Measurements from ENCODE around the gene INTS6L.

The INTS6L gene

GRCh38 chrX:135520553-135521404 lies at the start of gene INTS6L:
Gene INTS6L, plus strand, starts transcription at chrX:135520660. Its CDS starts 333 bp downstream, at chrX:135520993.
- ATAC-seq, result peak; percentile 82

GRCh38 chrX:135476378-135476777 lies 44.1 kb upstream of the INTS6L start:
- ATAC-seq (no peak), DNase-seq (no peak)

More at GRCh38 chrX:135520553-135521404, at the start of gene INTS6L:
- peak; percentile 77 for DNase-seq

GRCh38 chrX:135477576-135477975 lies 42.9 kb upstream of the INTS6L start:
- DNase-seq, result peak; percentile 12
- no peak for ATAC-seq

GRCh38 chrX:135480076-135480475 lies 40.4 kb upstream of the INTS6L start:
- DNase-seq (no peak), ATAC-seq (no peak)

- ATAC-seq, result no peak
Measured at GRCh38 chrX:135481696-135482179, 38.7 kb upstream of the INTS6L start.

GRCh38 chrX:135484641-135485289 lies 35.7 kb upstream of the INTS6L start:
- DNase-seq (no peak), ATAC-seq (no peak)

More at GRCh38 chrX:135481696-135482179, 38.7 kb upstream of the INTS6L start:
- DNase-seq, result no peak

- ATAC-seq (no peak), DNase-seq (no peak)
Measured at GRCh38 chrX:135489542-135489941, 30.9 kb upstream of the INTS6L start.

GRCh38 chrX:135490979-135491514 lies 29.4 kb upstream of the INTS6L start:
- DNase-seq (no peak), ATAC-seq (no peak)

- ATAC-seq (no peak), DNase-seq (no peak)
Measured at GRCh38 chrX:135494453-135494852, 26.0 kb upstream of the INTS6L start.

- DNase-seq, result no peak
Measured at GRCh38 chrX:135497736-135498135, 22.7 kb upstream of the INTS6L start.

GRCh38 chrX:135498236-135498635 lies 22.2 kb upstream of the INTS6L start:
- no peak for ATAC-seq
- DNase-seq, result no peak

More at GRCh38 chrX:135497736-135498135, 22.7 kb upstream of the INTS6L start:
- ATAC-seq, result no peak

- DNase-seq, result no peak
- ATAC-seq, result no peak
Measured at GRCh38 chrX:135505351-135505750, 15.1 kb upstream of the INTS6L start.

- DNase-seq (no peak), ATAC-seq (no peak)
Measured at GRCh38 chrX:135509885-135510284, 10.6 kb upstream of the INTS6L start.

GRCh38 chrX:135512508-135513129 lies 7.8 kb upstream of the INTS6L start:
- DNase-seq (no peak), ATAC-seq (no peak)

- ATAC-seq, result no peak
- no peak for DNase-seq
Measured at GRCh38 chrX:135513130-135513515, 7.3 kb upstream of the INTS6L start.

- peak; percentile 4 for DNase-seq
- no peak for ATAC-seq
Measured at GRCh38 chrX:135516376-135516775, 4.1 kb upstream of the INTS6L start.

- ATAC-seq, result no peak
- no peak for DNase-seq
Measured at GRCh38 chrX:135518161-135518560, 2.3 kb upstream of the INTS6L start.

GRCh38 chrX:135520022-135520552 lies 373 bp upstream of the INTS6L start:
- ATAC-seq (no peak), DNase-seq (no peak)

GRCh38 chrX:135521405-135522131 lies 1.1 kb downstream of the INTS6L start:
- ATAC-seq, result peak; percentile 79
- peak; percentile 82 for DNase-seq

GRCh38 chrX:135522132-135522530 lies 1.7 kb downstream of the INTS6L start:
- ATAC-seq (no peak), DNase-seq (no peak)

- no peak for DNase-seq
- ATAC-seq, result no peak
Measured at GRCh38 chrX:135522878-135523693, 2.6 kb downstream of the INTS6L start.
